HEK293T (cell line): Measurements from ENCODE around the gene IL21R.

Experiments used
- CTCF ChIA-PET: fragments of 350-600 bp; formaldehyde crosslinking; extraction: SDS; loops from one replicate; lab custom pipeline; 2021; ENCODE audit warnings: antibody characterized with exemption, inconsistent platforms; lab: Yijun Ruan, JAX
- POLR2A ChIA-PET: fragments of 350-600 bp; formaldehyde crosslinking; extraction: SDS; loops from one replicate; lab custom pipeline; 2020; ENCODE audit warnings: antibody characterized with exemption, inconsistent platforms; lab: Yijun Ruan, JAX
- DNase-seq: peaks from one replicate; pipeline ENCODE4 v3.0.0; 2012; ENCODE audit warnings: mixed read lengths; ENCODE audit errors: extremely low spot score
- ARNT ChIP-seq: fragments of 450-650 bp; IDR thresholded peaks from 2 replicates; pipeline ENCODE4 v1.6.1; 2017; ENCODE audit warnings: mild to moderate bottlenecking
- BHLHE40 ChIP-seq: fragments of 450-650 bp; IDR thresholded peaks from 2 replicates; pipeline ENCODE4 v1.6.1; 2016; ENCODE audit warnings: mild to moderate bottlenecking, moderate library complexity, borderline replicate concordance
- CTBP1 ChIP-seq: fragments of 450-650 bp; IDR thresholded peaks from 2 replicates; pipeline ENCODE4 v1.6.1; 2016; ENCODE audit warnings: borderline replicate concordance
- ELF4 ChIP-seq: fragments of 450-650 bp; IDR thresholded peaks from 2 replicates; pipeline ENCODE4 v1.6.1; 2017; ENCODE audit warnings: antibody characterized with exemption
- FOXA1 ChIP-seq: fragments of 450-650 bp; IDR thresholded peaks from 2 replicates; pipeline ENCODE4 v1.6.1; 2016; ENCODE audit warnings: mild to moderate bottlenecking
- FOXK2 ChIP-seq: fragments of 450-650 bp; IDR thresholded peaks from 2 replicates; pipeline ENCODE4 v1.6.1; 2016; ENCODE audit warnings: mild to moderate bottlenecking
- FOXM1 ChIP-seq: fragments of 450-650 bp; IDR thresholded peaks from 2 replicates; pipeline ENCODE4 v1.6.1; 2017; ENCODE audit warnings: mild to moderate bottlenecking, borderline replicate concordance
- HDGF ChIP-seq: fragments of 450-650 bp; IDR thresholded peaks from 2 replicates; pipeline ENCODE4 v1.6.1; 2017; ENCODE audit warnings: antibody characterized with exemption, borderline replicate concordance
- L3MBTL2 ChIP-seq: fragments of 450-650 bp; conservative IDR thresholded peaks from 2 replicates; pipeline ENCODE4 v1.6.1; 2016; ENCODE audit warnings: mild to moderate bottlenecking
- LEF1 ChIP-seq: fragments of 450-650 bp; IDR thresholded peaks from 2 replicates; pipeline ENCODE4 v1.6.1; 2017; ENCODE audit warnings: mild to moderate bottlenecking, borderline replicate concordance
- NFRKB ChIP-seq: fragments of 450-650 bp; IDR thresholded peaks from 2 replicates; pipeline ENCODE4 v1.6.1; 2016; ENCODE audit warnings: mild to moderate bottlenecking, moderate library complexity
- SP1 ChIP-seq: fragments of 450-650 bp; IDR thresholded peaks from 2 replicates; pipeline ENCODE4 v1.6.1; 2017
- SUZ12 ChIP-seq: fragments of 450-650 bp; IDR thresholded peaks from 2 replicates; pipeline ENCODE4 v1.6.1; 2016; ENCODE audit warnings: mild to moderate bottlenecking
- TARDBP ChIP-seq: fragments of 450-650 bp; IDR thresholded peaks from 2 replicates; pipeline ENCODE4 v1.6.1; 2016
- ZNF384 ChIP-seq: fragments of 450-650 bp; IDR thresholded peaks from 2 replicates; pipeline ENCODE4 v1.6.1; 2016
- TF ChIP-seq, protein P1 (sequence below): fragments of 450-650 bp; IDR thresholded peaks from 2 replicates; pipeline ENCODE4 v1.6.1; 2016

Gene IL21R

DNA sequence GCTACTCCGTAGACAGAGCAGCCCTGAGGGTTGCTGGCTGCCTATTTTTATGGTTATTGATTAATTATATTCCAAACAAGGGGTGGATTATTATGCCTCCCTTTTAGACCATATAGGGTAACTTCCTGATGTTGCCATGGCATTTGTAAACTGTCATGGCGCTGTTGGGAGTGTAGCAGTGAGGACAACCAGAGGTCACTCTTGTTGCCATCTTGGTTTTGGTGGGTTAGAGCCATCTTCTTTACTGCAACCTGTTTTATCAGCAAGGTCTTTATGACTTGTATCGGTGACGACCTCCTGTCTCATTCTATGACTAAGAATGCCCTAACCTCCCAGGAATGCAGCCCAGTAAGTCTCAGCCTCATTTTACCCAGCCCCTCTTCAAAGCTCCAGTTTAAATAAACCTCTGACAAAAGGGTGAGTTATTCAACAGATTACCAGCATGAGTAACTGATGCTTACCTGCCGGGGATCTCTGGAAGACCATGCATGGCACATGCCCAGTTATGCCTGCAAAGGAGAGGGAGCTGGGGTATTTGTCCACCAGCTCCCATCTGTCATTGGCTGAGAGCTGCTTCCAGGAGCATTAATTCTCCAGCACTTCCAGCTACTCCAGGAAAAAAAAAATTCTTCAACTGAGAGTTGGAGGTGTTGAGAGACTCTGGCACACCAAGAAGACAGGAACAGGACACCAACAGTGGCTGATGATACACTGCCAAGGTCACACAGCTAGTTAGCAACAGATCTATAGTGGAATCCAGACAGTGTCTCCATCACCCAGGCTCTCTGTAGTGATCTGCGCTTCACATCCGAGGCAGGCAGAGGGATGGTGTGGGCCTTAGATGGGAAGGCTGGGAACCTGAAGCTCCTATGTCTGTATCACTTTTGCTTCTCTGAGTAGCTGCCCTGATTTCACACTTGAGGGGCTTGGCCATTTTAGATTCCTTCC is 36.6 kb upstream of the IL21R start:
- no peak for DNase-seq
- POLR2A ChIA-PET: no interaction called here
- CTCF ChIA-PET: interaction anchor here (1.1 kb wide), 1 partner anchor 10 kb away, joined by 4 read pairs; no protein-coding TSS in a partner anchor
- TF ChIP-seq ELF4 (no peak), FOXM1 (no peak), TARDBP (no peak), BHLHE40 (no peak), LEF1 (no peak), SUZ12 (no peak), HDGF (no peak), FOXK2 (no peak), FOXA1 (no peak)
- TF ChIP-seq, protein P1, sequence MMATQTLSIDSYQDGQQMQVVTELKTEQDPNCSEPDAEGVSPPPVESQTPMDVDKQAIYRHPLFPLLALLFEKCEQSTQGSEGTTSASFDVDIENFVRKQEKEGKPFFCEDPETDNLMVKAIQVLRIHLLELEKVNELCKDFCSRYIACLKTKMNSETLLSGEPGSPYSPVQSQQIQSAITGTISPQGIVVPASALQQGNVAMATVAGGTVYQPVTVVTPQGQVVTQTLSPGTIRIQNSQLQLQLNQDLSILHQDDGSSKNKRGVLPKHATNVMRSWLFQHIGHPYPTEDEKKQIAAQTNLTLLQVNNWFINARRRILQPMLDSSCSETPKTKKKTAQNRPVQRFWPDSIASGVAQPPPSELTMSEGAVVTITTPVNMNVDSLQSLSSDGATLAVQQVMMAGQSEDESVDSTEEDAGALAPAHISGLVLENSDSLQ: no peak

- DNase-seq: no peak
- POLR2A ChIA-PET: no interaction called here
- CTCF ChIA-PET: interaction anchor here (0.6 to 1.8 kb wide), 8 partner anchors 10 to 954 kb away, joined by 3 to 10 read pairs (median 3); partner anchors contain the start of gene KDM8
- TF ChIP-seq FOXM1 (no peak), FOXK2 (no peak), TARDBP (no peak), HDGF (no peak), ZNF384 (no peak), BHLHE40 (no peak), ARNT (no peak), LEF1 (no peak), ELF4 (no peak)
- TF ChIP-seq, protein P1: no peak
Measured at GRCh38 chr16:27366687-27367460, 35.1 kb upstream of the IL21R start.

DNA sequence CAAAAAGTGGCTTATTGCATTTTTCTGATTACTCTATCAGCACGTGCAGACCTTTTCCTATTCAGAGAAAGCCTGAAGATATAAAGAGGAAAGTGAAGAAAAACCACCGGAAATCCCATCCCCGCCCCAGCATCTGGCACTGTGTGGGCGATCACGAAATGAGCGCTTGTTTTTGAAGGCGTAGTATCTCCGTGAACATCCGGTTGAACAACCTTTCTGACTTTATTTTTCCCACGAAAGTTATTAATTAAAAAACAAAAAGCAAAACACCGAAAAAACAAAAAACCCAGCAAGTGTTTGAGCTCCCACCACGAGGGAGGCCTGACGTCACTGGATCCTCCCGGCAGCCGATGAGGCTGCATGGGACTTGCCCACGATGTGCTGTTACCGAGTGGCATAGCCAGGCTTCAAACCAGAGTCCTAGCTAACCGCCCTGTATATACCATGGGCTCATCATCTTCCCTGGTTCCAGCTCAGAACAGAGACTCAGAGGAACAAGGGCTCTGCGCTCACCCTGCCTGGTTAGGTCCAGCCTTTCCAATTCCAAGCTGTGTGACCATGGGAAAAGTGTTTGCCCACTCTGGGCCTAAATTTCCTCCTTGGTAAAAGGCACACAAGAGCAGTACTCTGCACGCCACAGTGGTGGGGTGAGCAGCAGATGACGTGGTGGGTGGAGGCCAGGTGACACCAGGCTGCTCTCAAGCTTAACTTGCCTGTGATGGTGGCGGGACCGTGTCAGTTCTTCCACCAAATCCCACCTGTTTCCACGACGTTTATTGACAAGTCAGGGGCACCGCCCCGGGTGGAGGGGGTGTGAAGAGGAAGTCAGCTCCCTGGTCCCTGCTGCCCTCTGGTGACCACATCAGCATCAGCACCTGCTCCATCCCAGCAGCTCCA is 34.3 kb upstream of the IL21R start:
- TF ChIP-seq TARDBP: no peak
- no peak for TF ChIP-seq ZNF384
- TF ChIP-seq CTBP1: no peak
- POLR2A ChIA-PET: no interaction called here
- DNase-seq: peak; percentile 86
- CTCF ChIA-PET: interaction anchor here (0.6 to 1.8 kb wide), 11 partner anchors 10 to 215 kb away, joined by 3 to 10 read pairs (median 3); partner anchors contain the start of gene KDM8

- DNase-seq: no peak
- CTCF ChIA-PET: interaction anchor here (0.6 to 1.8 kb wide), 10 partner anchors 9 to 195 kb away, joined by 3 to 10 read pairs (median 3); partner anchors contain the start of gene KDM8
- POLR2A ChIA-PET: no interaction called here
- TF ChIP-seq FOXM1: no peak
- no peak for TF ChIP-seq FOXA1
- no peak for TF ChIP-seq CTBP1
- TF ChIP-seq LEF1: no peak
- no peak for TF ChIP-seq SP1
- TF ChIP-seq ZNF384: no peak
- no peak for TF ChIP-seq ELF4
- no peak for TF ChIP-seq ARNT
- no peak for TF ChIP-seq L3MBTL2
- TF ChIP-seq FOXK2: no peak
- TF ChIP-seq, protein P1: no peak
- TF ChIP-seq HDGF: no peak
- no peak for TF ChIP-seq NFRKB
Measured at GRCh38 chr16:27368358-27368722, 33.6 kb upstream of the IL21R start.

DNA sequence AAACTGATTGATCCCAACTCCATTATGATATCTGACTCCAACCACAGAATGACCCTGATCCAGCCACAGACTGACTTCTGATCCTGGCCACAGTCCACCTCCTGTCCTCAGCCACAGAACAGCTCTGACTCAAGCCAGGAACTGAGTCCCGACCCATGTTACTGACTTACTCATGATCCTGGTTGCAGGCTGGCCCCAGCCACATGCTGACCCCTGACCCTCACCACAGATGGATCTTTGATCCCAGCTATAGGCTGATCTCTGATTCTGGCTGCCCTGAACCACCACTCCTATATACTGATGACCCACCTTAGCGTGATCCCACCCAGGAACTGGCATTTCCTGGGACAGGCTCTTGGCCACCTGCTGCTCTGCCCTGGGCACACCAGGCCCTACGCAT is 32.2 kb upstream of the IL21R start:
- DNase-seq: no peak
- TF ChIP-seq HDGF: no peak
- TF ChIP-seq BHLHE40: no peak
- TF ChIP-seq ELF4: no peak
- no peak for TF ChIP-seq FOXM1
- no peak for TF ChIP-seq NFRKB
- TF ChIP-seq FOXK2: no peak
- TF ChIP-seq CTBP1: no peak
- TF ChIP-seq, protein P1: no peak
- no peak for TF ChIP-seq TARDBP
- no peak for TF ChIP-seq LEF1
- TF ChIP-seq FOXA1: no peak
- no peak for TF ChIP-seq ARNT
- no peak for TF ChIP-seq L3MBTL2
- no peak for TF ChIP-seq ZNF384
- TF ChIP-seq SUZ12: no peak
- TF ChIP-seq SP1: no peak
- CTCF ChIA-PET: interaction anchor here (0.9 kb wide), 1 partner anchor 191 kb away, joined by 3 read pairs; no protein-coding TSS in a partner anchor
- POLR2A ChIA-PET: no interaction called here
